ENCODE data around the gene BAIAP3. TPM values are rescaled to one million over a fixed set of nuclear protein-coding genes. Genes with fewer than 3 reads are reported as not detected.

The BAIAP3 gene
- total RNA-seq, 6 experiments from 2014 or later: 5.4 to 7.6 (median 5.8) TPM

DNA sequence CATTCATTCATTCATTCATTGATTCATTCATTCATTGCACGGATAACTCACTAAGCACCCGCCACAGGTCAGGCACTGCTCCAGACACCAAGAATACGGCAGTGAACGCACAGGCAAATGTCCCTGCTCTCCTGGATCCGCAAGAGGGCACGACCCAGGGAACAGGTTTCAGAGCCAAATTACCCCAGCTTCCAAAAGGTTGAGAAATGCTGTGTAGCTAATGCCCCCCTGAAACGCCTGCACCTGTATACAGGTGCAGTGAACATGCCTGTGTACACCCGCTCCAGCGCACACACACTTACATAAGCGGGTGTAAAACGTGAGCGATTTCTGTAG lies 33.6 kb upstream of the BAIAP3 start:
- no peak for DNase-seq
- Histone ChIP-seq H3K27me3 (no peaks in the 10 kb centered on the region), H3K36me3 (no peaks in the 10 kb centered on the region), H3K4me3 (peak overlapping the region; percentile 16 to 57 (median 46)), H3K27ac (peak overlapping the region; percentile 51 to 88 (median 63)), H3K4me1 (peaks cover 0 to 32% (median 14%) of the 10 kb centered on the region in 4 donors), H3K9me3 (no peaks in the 10 kb centered on the region)
- intact Hi-C loops (cut with DNase I): no loop called here
- peak; percentile 9 to 50 (median 22) for ATAC-seq
- WGBS (ENCODE audit: insufficient coverage, low coverage, low lambda C conversion rate, missing lambda C conversion rate): 32% methylated on average over 12 of the region's 12 CpGs
- TF ChIP-seq POLR2A (IDR thresholded peaks at IDR 0.05): no peak
- TF ChIP-seq, protein P1, sequence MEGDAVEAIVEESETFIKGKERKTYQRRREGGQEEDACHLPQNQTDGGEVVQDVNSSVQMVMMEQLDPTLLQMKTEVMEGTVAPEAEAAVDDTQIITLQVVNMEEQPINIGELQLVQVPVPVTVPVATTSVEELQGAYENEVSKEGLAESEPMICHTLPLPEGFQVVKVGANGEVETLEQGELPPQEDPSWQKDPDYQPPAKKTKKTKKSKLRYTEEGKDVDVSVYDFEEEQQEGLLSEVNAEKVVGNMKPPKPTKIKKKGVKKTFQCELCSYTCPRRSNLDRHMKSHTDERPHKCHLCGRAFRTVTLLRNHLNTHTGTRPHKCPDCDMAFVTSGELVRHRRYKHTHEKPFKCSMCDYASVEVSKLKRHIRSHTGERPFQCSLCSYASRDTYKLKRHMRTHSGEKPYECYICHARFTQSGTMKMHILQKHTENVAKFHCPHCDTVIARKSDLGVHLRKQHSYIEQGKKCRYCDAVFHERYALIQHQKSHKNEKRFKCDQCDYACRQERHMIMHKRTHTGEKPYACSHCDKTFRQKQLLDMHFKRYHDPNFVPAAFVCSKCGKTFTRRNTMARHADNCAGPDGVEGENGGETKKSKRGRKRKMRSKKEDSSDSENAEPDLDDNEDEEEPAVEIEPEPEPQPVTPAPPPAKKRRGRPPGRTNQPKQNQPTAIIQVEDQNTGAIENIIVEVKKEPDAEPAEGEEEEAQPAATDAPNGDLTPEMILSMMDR (IDR thresholded peaks at IDR 0.05): no peak

DNA sequence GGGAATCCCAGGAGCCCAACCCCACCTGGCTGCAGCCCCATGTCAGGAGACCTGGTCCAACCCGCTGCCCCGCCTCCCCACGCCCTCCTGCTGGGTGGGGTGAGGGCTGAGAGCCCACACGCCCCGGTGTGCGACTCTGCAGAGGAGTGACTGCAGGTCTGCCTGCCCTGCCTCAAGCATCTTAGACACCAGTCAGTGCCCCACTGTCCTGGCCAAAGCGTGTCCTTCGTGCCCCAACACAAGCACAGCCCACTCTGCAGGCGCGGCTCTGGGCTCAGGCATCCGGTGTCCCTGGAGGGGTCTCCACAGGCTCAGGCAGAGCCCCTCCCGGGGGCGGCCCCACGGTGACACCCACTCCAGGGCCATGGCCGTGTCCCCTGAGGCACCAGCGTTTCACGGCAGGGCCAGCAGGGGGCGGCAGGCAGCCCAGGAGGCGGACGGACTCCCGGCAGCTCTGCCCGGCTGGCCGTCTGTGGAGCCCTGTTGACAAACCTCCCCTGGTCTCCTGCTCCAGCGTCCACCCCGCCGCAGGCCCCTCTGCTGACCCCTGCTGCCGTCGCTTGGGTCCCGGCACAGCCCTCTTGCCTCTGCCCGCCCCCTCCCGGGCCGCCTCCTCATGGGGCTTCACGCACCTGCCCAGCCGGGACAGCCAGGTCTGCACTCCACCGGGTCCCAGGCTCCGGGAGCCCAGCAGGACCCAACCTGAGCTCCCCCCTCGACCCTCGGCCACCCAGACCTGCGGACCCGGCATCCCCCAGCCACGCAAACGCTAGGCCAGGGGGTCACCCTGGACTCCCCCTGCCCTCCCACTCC lies 32.6 kb upstream of the BAIAP3 start:
- peaks cover 0 to 32% (median 14%) of the 10 kb centered on the region in 4 donors for H3K4me1 ChIP-seq
- H3K36me3 ChIP-seq: no peaks in the 10 kb centered on the region
- H3K4me3 ChIP-seq: peak overlapping the region in 2 of 3 donors; percentile 36 to 46
- peak overlapping the region in 2 of 3 donors; percentile 63 to 88 for H3K27ac ChIP-seq
- ATAC-seq (peak; percentile 60 to 78 (median 74)), DNase-seq (peak; percentile 80 to 83 (median 81))
- no peaks in the 10 kb centered on the region for H3K27me3 ChIP-seq
- TF ChIP-seq POLR2A (IDR thresholded peaks at IDR 0.05): no peak
- TF ChIP-seq, protein P1 (IDR thresholded peaks at IDR 0.05): peak; percentile 82 to 98 (median 90)
- no peaks in the 10 kb centered on the region for H3K9me3 ChIP-seq
- intact Hi-C loops (cut with DNase I): no loop called here
- WGBS (ENCODE audit: insufficient coverage, low coverage, low lambda C conversion rate, missing lambda C conversion rate): 15% methylated on average over 4 of the region's 42 CpGs

DNA sequence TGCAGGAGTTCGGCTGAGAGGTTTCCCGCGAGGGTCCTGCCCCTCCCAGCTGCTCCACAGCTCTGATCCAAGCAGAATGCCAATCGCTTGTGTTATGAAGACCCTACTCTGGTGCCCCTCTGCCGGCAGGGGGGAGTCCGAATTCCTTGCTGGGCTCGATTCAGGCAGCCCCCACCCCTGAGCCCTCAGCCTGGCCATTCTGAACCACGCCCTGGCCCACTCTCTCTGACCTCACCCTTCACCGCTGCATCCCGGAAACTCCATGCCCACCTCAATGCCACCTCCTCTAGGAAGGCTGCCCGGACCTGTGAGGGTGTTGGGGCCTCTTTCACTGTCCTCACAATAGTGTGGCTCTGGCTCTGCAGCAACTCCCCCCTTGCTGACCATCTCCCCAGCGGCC lies 31.9 kb upstream of the BAIAP3 start:
- WGBS (ENCODE audit: insufficient coverage, low coverage, low lambda C conversion rate, missing lambda C conversion rate): 60% methylated on average over 3 of the region's 12 CpGs
- Histone ChIP-seq H3K9me3 (no peaks in the 10 kb centered on the region), H3K36me3 (no peaks in the 10 kb centered on the region), H3K27ac (no peak overlapping the region), H3K4me1 (peaks cover 0 to 32% (median 13%) of the 10 kb centered on the region in 4 donors), H3K4me3 (no peak overlapping the region), H3K27me3 (no peaks in the 10 kb centered on the region)
- TF ChIP-seq, protein P1 (IDR thresholded peaks at IDR 0.05): no peak
- no peak for TF ChIP-seq POLR2A (IDR thresholded peaks at IDR 0.05)
- no peak for ATAC-seq
- DNase-seq: no peak
- intact Hi-C loops (cut with DNase I): no loop called here

DNA sequence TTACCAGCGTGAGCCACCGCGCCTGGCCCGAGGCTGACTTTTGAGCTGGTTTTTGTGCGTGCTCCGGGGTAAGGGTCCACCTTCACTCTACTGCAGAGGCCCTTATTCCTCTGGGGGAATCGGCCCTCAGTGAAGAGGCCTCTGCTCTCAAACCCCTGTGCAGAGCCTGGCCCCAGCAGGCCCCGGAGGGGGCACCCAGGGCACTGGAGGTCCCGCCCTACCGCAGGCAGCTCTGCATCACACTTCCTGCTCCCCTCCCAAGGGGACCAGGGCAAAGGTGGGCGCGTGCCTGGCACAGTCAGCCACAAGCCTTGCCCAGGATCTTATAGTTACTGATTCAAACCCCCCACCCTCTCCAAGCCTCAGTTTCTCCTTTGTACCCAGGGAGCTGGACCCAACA lies 27.6 kb upstream of the BAIAP3 start:
- TF ChIP-seq, protein P1 (IDR thresholded peaks at IDR 0.05): no peak
- no peak for TF ChIP-seq POLR2A (IDR thresholded peaks at IDR 0.05)
- Histone ChIP-seq H3K4me3 (no peak overlapping the region), H3K36me3 (no peaks in the 10 kb centered on the region), H3K4me1 (peaks cover 0 to 11% (median 4%) of the 10 kb centered on the region in 4 donors), H3K9me3 (no peaks in the 10 kb centered on the region), H3K27ac (no peak overlapping the region), H3K27me3 (no peaks in the 10 kb centered on the region)
- 33% methylated on average over 1 of the region's 12 CpGs for WGBS (ENCODE audit: insufficient coverage, low coverage, low lambda C conversion rate, missing lambda C conversion rate)
- no peak for DNase-seq
- intact Hi-C loops (cut with DNase I): no loop called here
- no peak for ATAC-seq

Data from right lobe of liver (tissue), 6 donors.